AG10803 (cell line): ENCODE measurements around the gene MAPK12.
A peak's percentile ranks its signal among the peaks of the same experiment; 100 is the strongest.

Experiments
- DNase-seq: peaks from one replicate; pipeline ENCODE4 v3.0.0; 2010; ENCODE audit warnings: low read depth
- H3K4me3 ChIP-seq: 2 replicates; pipeline ENCODE4 v1.5.1; 2011; ENCODE audit warnings: mild to moderate bottlenecking, low read length, control low read depth
- CTCF ChIP-seq: conservative IDR thresholded peaks from 2 replicates; pipeline ENCODE4 v1.5.1; 2011; ENCODE audit warnings: mild to moderate bottlenecking, low read length, control low read depth, inconsistent platforms

MAPK12 gene

GRCh38 chr22:50299785-50300619 is 38.5 kb upstream of the MAPK12 start:
- DNase-seq = no peak

GRCh38 chr22:50298937-50299784 is 37.7 kb upstream of the MAPK12 start:
- peak overlapping the region; percentile 20 for H3K4me3 ChIP-seq
- DNase-seq = peak; percentile 33
- TF ChIP-seq CTCF = no peak

More at GRCh38 chr22:50299785-50300619, 38.5 kb upstream of the MAPK12 start:
- no peak for TF ChIP-seq CTCF
- peak overlapping the region; percentile 43 for H3K4me3 ChIP-seq

- no peak for TF ChIP-seq CTCF
- no peak for DNase-seq
- H3K4me3 ChIP-seq = no peak overlapping the region
Measured at GRCh38 chr22:50298266-50298637, 36.8 kb upstream of the MAPK12 start.

GRCh38 chr22:50297510-50298265 is 36.2 kb upstream of the MAPK12 start:
- no peak for DNase-seq
- no peak overlapping the region for H3K4me3 ChIP-seq
- TF ChIP-seq CTCF = no peak

GRCh38 chr22:50296658-50297490 is 35.4 kb upstream of the MAPK12 start:
- no peak overlapping the region for H3K4me3 ChIP-seq
- no peak for DNase-seq
- no peak for TF ChIP-seq CTCF

- TF ChIP-seq CTCF = no peak
- no peak overlapping the region for H3K4me3 ChIP-seq
- no peak for DNase-seq
Measured at GRCh38 chr22:50294319-50294656, 32.8 kb upstream of the MAPK12 start.
